ENCODE results near the gene ABHD14A. TPM values are rescaled to one million over a fixed set of nuclear protein-coding genes. Genes with fewer than 3 reads are reported as not detected.

ABHD14A gene
- total and polyA plus RNA-seq, 7 donors, result 11.2 to 40.6 (median 22.9) TPM

DNA sequence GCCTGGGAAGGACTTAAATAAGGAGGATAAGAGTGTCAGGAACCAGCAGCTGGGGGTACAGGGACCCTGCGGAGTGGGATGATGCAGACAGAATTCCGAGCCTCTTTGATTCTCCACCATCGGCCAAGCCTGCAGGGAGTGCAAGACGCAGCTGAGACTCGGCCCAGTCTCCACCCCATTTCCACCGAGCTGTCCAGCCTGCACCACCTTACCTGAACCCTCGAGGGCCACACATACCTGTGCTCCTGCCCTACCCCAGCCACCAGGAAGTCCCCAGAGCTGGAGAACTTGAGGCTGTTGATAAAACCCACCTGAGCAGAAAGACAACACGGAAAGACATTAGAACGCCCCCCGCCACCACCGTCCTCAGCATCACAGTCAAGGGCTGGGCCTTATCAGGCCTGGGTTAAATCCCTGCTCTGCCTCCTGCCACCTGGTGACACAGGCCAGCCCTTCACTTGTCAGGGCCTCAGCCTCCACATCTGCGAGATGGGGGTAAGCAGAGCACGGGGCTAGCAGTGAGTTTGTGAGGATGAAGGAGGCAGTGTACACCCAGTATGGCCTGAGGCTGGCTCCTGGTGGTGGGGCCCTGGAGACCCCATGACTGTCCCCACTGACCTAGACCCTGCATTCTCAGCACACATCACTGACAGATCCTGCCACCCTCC lies 41.3 kb upstream of the ABHD14A start:
- no peak for ATAC-seq
- peaks cover 9 to 70% of the 10 kb centered on the region in 2 donors for H3K36me3 ChIP-seq (ENCODE audit: insufficient read depth in 1 of 2, low read depth in 1 of 2)

DNA sequence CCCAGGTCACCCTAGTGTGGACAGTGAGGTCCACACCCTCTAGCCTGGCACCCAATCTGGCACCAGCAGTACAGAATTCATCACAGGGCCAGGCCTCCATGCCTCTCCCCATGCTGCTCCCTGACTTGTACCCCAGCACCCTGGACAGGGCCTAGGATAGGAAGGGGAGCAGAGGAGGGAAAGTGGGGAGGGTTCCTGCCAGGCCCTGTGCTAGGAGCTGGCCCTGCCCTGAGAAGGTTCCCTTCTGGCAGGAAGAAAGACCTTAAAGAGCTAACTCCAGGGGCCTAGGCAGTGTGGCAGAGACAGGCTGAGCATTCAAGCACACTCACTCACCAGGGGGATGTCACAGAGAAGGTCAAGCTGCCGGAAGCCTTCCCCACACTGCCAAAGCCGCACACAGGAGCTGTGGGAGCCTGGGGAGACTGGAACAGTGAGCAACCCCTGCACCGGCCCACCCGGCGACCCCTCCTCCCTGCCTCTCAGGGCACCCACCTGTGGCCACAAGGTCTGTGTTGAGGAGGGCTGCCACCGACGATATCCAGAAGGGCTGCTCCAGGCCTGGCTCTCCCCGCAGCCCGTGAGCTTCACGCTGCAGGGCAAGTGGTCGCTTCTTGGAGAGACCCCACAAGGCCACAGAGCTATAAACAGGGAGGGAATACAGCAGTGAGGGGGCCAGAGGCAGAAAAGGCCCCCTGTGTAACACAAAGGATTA lies 40.6 kb upstream of the ABHD14A start:
- intact Hi-C loops (cut with DNase I), result no loop called here
- no peaks in the 10 kb centered on the region for H3K27me3 ChIP-seq (ENCODE audit: insufficient read depth in 3 of 3, low read length in 2 of 3)
- no peaks in the 10 kb centered on the region for H3K9me3 ChIP-seq
- ATAC-seq, result no peak
- 93 to 96% (median 94%) methylated on average over 11 of the region's 11 CpGs for WGBS, 3 donors
- TF ChIP-seq, protein P1, sequence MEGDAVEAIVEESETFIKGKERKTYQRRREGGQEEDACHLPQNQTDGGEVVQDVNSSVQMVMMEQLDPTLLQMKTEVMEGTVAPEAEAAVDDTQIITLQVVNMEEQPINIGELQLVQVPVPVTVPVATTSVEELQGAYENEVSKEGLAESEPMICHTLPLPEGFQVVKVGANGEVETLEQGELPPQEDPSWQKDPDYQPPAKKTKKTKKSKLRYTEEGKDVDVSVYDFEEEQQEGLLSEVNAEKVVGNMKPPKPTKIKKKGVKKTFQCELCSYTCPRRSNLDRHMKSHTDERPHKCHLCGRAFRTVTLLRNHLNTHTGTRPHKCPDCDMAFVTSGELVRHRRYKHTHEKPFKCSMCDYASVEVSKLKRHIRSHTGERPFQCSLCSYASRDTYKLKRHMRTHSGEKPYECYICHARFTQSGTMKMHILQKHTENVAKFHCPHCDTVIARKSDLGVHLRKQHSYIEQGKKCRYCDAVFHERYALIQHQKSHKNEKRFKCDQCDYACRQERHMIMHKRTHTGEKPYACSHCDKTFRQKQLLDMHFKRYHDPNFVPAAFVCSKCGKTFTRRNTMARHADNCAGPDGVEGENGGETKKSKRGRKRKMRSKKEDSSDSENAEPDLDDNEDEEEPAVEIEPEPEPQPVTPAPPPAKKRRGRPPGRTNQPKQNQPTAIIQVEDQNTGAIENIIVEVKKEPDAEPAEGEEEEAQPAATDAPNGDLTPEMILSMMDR (IDR thresholded peaks at IDR 0.05), result no peak
- H3K27ac ChIP-seq, result no peak overlapping the region
- no peaks in the 10 kb centered on the region for H3K4me1 ChIP-seq
- H3K36me3 ChIP-seq (ENCODE audit: insufficient read depth in 1 of 2, low read depth in 1 of 2), result peaks cover 9 to 77% of the 10 kb centered on the region in 2 donors
- no peak overlapping the region for H3K4me3 ChIP-seq
- DNase-seq, result no peak

More for the DNA sequence above, 41.3 kb upstream of the ABHD14A start:
- H3K4me1 ChIP-seq, result no peaks in the 10 kb centered on the region
- WGBS, 3 donors, result 88 to 92% (median 90%) methylated on average over 13 of the region's 13 CpGs
- H3K4me3 ChIP-seq, result no peak overlapping the region
- TF ChIP-seq, protein P1 (IDR thresholded peaks at IDR 0.05), result no peak
- no peaks in the 10 kb centered on the region for H3K9me3 ChIP-seq
- no peak for DNase-seq
- intact Hi-C loops (cut with DNase I), result no loop called here
- H3K27me3 ChIP-seq (ENCODE audit: insufficient read depth in 3 of 3, low read length in 2 of 3), result no peaks in the 10 kb centered on the region
- no peak overlapping the region for H3K27ac ChIP-seq

- peaks cover 7% of the 10 kb centered on the region for H3K4me1 ChIP-seq
- DNase-seq (no peak), ATAC-seq (no peak)
- 90 to 93% (median 92%) methylated on average over 28 of the region's 28 CpGs for WGBS, 3 donors
- peaks cover 9 to 87% of the 10 kb centered on the region in 2 donors for H3K36me3 ChIP-seq (ENCODE audit: insufficient read depth in 1 of 2, low read depth in 1 of 2)
- TF ChIP-seq, protein P1 (IDR thresholded peaks at IDR 0.05), result no peak
- no peak overlapping the region for H3K4me3 ChIP-seq
- no peaks in the 10 kb centered on the region for H3K9me3 ChIP-seq
- no peak overlapping the region for H3K27ac ChIP-seq
- intact Hi-C loops (cut with DNase I), result no loop called here
- no peaks in the 10 kb centered on the region for H3K27me3 ChIP-seq (ENCODE audit: insufficient read depth in 3 of 3, low read length in 2 of 3)
These were observed 39.6 kb upstream of the ABHD14A start for GRCh38 chr3:51934991-51935885.

GRCh38 chr3:51935886-51936755 lies 38.7 kb upstream of the ABHD14A start:
- peaks cover 15% of the 10 kb centered on the region for H3K4me1 ChIP-seq
- intact Hi-C loops (cut with DNase I), result no loop called here
- 95 to 97% (median 96%) methylated on average over 25 of the region's 25 CpGs for WGBS, 3 donors
- peaks cover 9 to 83% of the 10 kb centered on the region in 2 donors for H3K36me3 ChIP-seq (ENCODE audit: insufficient read depth in 1 of 2, low read depth in 1 of 2)
- no peak for DNase-seq
- H3K4me3 ChIP-seq, result no peak overlapping the region
- no peak for ATAC-seq
- TF ChIP-seq, protein P1 (IDR thresholded peaks at IDR 0.05), result no peak
- H3K27ac ChIP-seq, result no peak overlapping the region
- no peaks in the 10 kb centered on the region for H3K9me3 ChIP-seq
- no peaks in the 10 kb centered on the region for H3K27me3 ChIP-seq (ENCODE audit: insufficient read depth in 3 of 3, low read length in 2 of 3)

All from psoas muscle (tissue), 8 donors.